AG20443 (cell line): Measurements from ENCODE around the gene ELAVL2.

Source experiments
- DNase-seq: peaks from one replicate; pipeline ENCODE4 v3.0.0; 2012; ENCODE audit warnings: low spot score, mixed read lengths

The ELAVL2 gene

DNA sequence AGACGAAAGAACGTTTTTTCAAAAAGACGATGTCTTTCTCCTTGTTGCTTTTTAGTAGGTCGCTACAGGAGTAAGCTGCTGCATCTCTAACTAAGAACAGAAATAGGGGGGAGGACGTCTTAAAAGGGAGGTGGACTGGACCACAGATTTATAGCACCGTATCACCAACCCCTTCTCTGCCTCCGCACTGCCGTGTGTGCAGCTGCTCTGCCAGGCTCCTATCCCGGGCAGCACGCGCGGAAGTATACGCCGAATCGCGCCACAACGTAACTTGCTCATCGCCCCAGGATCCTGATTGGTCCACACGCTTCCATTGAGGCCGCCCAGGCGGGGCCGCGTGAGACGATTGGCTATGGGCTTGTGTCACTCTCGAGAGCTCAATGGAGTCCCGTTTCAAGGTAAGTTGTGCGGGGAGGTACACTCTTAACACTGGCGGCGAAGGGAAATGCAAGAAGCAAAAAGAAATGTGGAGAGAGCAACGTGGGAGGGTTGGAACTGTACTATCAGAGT is at the start of gene ELAVL2:
TSS of gene ELAVL2 (minus strand) at position 121 of the 510 bp plus-strand sequence. CDS start 64,006 bp downstream, outside the sequence.
- DNase-seq: peak; percentile 90

- DNase-seq: no peak
Observed at GRCh38 chr9:23858234-23858633, 32.2 kb upstream of the ELAVL2 start.

- DNase-seq: no peak
Observed at GRCh38 chr9:23855873-23856604, 30.0 kb upstream of the ELAVL2 start.

GRCh38 chr9:23850690-23851629 is 24.9 kb upstream of the ELAVL2 start:
- peak; percentile 40 for DNase-seq

GRCh38 chr9:23850242-23850689 is 24.2 kb upstream of the ELAVL2 start:
- peak; percentile 11 for DNase-seq

- no peak for DNase-seq
Observed at GRCh38 chr9:23849379-23850035, 23.5 kb upstream of the ELAVL2 start.

DNA sequence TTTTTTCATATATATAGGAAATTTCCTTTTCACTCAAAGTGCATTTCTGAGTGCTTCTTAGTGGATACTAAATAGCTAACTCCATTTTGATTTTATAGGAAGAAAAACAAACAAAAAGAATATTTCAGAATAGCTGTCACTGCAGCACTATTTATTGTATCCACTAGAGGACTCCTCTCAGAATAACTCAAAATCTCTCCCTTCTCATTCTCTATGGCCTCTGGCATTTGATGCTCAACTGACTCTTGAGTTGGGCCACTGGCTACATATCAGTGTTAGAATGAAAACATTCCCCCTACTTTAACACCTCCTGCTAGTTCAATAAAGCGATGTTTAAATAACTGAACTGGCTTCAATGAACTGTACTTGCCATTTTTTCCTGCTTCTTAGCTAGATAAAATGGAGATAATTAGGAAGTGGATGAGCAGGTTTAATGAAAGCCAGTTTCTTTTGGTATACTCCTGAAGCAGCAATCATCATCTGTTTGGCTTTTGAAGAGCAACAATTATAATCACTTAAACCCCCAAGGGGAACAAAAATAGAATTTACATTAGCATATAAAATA is 16.6 kb upstream of the ELAVL2 start:
- no peak for DNase-seq

GRCh38 chr9:23841304-23841703 is 15.3 kb upstream of the ELAVL2 start:
- DNase-seq: no peak

DNA sequence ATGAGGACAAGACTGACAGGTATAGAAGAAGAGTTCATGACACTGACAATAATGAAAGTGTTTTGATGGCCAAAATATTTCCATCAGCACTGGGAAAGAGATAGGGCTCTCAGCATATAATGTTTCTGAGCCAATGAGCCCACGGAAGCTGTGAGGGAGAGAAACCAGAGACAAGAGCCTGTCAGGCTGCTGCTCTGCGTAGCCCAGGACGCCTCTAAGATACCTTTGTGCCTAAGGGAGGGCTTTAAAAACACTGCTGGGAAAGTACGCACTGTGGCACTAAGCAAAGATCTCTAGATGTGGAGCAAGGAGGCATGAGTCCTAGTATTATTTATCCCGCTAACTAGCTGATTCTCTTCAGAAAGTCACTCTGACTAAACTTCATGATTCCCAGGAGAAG is 11.0 kb upstream of the ELAVL2 start:
- no peak for DNase-seq

DNA sequence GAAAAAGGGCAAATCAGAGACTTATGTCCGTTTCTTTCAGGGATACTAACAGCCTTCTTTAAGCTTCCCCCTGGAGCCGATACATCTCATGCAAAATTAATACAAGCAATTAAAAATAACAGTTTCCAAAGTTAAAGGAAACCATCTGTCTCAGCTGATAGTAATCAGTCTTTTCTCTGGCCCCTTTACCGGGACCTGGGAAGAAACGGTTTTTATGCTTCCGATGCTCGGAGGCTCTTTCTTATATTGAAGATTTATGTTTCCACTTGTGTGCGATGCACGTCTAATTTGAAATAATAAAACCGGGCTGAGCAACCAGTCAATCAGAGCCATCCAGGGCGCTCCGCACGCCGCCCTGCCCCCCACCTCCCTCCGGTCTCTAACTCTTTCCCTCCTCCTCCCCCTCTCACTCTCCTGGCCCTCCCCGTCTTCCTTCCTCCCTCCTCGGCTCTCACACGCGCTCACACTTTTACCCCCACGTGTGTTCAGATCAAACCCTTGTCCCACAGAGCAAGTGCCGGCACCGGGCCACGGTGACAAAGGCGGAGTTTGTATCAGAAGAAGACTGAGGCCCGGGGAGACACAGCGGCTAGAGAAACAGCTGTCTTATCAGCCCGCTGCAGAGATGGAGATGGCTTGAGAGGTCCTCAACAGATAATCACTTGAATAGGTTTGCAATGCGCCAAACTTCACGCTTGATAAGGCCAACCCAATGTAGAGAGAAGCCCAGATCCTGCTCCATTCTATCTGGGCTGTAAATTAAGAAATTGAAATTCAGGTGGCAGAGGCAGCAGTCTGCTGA is 5.1 kb upstream of the ELAVL2 start:
- DNase-seq: no peak

GRCh38 chr9:23830476-23830805 is 4.4 kb upstream of the ELAVL2 start:
- no peak for DNase-seq

GRCh38 chr9:23829580-23830475 is 3.8 kb upstream of the ELAVL2 start:
- peak; percentile 14 for DNase-seq

GRCh38 chr9:23825700-23826099 is 340 bp downstream of the ELAVL2 start:
- no peak for DNase-seq

- DNase-seq: peak; percentile 27
Observed at GRCh38 chr9:23824830-23825591, 1.0 kb downstream of the ELAVL2 start.

DNA sequence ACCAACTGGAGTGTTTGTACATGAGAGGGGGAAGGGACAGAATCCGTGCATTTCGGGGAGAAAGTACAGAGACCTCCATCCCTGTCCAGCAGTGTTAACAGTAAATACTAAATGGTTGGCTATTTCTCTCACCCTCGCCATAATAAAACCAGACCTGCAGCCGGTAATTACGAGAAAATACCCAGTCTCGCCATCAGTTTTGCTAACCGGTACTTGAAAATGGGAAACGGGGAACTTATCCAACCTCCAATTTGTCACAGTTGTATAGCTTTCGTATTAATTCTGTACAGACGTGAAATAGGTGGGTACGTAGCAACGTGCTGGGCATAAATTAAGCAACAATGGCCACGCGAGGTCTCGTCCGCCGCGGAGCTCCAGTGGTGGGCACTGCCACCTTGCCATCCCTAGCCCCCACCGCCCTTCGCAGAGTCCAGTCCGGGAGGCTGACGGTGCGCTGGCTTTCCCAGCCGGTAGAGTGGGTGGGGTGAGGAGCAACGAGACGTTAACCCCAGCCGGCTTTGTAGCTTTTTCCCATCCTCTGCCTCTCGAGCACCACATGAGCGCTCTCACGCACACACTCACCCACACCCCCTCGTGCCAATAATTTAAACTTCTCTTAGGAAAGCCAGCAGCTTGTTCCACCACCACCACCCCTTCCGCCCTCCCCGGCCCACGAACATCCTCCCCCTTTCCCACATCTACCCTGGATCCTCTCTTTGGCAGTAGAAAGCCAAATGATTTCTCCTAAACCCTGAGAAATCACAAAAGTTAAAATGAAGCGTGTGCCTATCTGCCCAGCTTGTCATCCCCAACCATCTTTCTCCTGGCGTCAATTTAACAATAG is 1.8 kb downstream of the ELAVL2 start:
- DNase-seq: no peak

DNA sequence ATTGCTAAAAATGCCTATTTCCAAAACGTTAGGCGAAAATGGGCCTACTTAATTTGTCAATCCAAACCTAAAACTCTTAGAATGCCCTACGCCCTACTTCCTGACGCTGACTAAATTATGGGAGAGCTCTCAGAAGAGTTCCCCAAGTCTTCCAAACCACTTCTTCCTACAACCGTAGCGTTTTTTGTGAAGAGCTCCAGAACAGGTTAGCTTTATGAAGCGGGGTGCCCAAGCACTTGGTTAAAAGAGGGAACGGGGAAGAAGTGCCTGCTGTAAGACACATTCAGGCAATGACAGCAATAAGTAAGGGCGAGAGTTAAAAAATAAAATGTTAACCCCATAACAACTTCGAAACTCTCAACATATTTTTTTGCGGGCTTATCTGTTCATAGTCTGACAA is 2.8 kb downstream of the ELAVL2 start:
- DNase-seq: no peak

- no peak for DNase-seq
Observed at GRCh38 chr9:23822261-23823169, 3.5 kb downstream of the ELAVL2 start.
